DMS153 (cell line): Measurements from ENCODE around the gene KCTD8.

Experiments used
- DNase-seq: peaks from one replicate; lab custom pipeline; 2025; lab: John Stamatoyannopoulos, UW

The KCTD8 gene

DNA sequence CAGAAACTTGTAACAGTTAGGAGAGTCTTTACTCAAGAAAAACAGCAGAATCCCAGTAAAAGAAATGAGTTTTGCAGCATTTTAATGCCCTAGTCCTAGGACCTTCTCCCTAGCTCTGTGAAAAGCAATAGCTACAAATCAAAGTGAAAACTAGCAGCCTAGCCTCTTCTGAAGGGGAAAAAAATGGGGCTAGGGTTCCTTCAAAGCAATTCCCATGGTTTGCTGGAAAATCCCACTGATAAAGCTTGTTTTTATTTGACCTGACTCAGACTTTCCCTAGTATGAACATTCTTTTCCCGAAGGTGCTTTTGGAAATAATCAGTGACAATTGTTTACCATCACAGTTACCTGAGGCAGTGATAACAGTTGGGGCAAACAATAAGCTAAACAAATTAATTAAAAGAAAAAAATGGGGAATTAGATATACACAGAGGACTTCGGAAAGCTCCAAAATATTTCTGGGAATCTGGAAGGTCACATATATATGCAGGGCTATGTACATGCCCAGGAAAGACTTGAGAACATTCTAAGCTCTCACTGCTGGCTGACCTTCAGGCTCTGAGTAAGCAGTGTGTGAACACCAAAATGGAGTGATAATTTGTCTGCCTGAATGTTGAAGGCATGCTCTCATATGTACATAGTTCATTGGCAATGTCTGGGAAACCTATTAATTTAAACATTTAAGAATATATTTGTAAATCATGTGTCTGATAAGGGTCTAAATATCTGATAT, 285.9 kb downstream of the KCTD8 start:
- DNase-seq = no peak

DNA sequence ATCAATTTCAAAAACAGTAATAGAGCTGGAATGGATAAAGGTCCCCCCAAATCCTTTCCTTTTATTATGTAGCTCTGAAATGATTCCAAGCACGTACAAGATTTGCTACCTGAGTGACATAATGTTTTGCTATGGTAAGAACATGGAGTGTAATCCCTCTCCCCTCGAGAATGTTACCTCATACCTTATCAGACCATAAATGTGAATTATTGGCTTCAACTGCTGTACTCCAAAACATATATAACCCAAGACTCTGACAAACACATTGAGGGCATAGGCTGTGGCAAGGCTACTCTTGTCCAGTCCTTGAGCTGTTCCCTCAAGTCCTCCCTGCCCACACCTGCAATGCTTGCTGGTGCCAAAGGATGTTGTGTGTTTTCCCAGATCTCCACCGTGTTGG, 286.9 kb downstream of the KCTD8 start:
- DNase-seq = no peak

DNA sequence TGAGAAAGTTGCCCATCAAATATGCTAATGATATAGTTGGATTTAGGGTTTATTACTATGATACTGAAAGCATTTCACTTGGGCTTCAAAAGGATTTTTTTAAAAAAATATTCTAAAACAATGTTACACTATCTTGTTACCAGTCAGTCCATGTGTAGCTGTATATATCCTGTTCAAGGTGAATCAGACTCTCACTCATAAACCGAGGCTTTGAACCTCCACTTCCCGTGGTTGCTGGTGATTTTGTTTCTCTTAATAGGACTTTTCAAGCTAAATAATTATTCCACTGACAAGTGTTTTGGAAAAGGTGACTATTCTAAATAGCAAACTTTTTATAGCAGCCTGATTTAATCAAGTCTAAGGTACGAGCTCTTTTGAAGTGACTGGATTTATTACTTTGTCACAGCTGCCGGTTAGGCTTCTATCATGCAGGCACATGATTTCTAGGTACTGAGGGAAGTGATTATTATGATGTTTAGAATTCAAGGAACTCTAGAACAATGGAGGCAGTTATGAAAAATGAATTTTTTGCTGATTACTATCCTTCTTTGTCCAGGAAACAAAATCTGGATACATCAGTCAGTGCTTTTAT, 287.7 kb downstream of the KCTD8 start:
- DNase-seq = no peak

DNA sequence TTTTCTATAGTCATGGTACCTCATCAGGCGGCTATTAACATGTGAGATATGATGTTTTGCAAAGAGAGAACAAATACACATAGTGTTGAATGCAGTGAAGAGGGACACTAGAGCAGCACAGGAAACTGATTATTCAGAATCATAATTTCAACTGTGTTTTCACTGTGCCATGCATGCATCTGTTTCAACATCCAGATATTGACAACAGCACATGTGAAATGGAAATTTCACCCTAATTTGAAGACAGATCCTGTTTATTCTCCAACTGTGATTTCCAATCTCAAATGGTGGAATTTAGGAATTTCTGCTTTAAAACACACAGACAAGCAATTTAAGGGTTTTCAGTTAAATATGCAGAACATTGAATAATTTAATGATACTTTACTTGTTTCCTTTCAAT, 288.6 kb downstream of the KCTD8 start:
- no peak for DNase-seq

DNA sequence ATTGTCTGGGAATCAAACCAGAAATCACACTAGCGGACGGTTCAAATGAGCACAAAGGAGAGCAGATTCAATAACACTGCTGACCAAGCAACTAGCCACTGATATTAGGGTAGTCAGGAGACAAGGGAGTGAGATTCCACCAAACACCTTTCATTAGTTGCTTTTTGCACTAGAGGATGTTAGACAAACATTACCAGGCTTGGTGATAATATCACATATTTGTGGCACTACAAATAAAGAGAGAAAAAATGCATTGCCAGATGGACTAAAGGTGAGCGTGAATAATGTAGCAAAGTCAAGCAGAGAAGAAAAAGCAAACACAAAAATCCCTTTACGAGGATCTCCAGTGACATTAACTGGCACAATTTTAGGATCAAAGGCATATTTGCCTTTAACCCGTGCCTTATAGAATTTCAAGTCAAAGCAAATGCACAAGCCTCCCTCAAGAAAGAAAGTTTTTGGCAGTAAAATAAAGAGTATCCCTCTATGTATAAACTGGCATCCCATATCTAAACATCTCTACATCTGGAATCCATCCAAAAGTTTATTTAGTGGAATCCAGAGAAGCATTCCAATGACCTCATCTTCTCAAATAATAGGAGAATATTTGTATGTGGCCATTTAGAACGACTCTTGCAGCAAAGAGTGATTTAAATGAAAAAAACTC, 290.9 kb downstream of the KCTD8 start:
- DNase-seq = no peak

DNA sequence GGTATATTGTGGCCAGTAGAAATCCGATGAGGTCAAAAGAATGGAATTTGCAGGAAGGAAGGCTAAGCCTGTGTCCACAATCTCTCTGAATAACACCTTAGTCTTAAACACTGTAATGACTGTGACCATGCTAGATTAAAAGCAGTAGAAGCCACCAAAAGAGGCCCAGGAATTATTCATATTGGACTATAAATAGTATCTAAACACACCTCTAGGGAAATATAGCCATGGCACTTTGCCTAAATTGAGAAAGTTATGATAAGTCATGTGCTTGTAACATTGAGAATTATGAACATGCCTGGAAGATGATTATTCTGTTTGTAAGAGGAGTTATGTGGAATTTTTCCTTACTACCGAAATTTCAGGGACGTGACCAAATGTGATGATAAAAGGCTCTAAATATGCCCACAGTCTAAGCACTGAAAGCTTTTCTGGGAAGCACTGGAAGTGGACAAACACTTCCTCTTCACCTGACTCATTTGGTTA, 298.5 kb downstream of the KCTD8 start:
- DNase-seq = no peak

DNA sequence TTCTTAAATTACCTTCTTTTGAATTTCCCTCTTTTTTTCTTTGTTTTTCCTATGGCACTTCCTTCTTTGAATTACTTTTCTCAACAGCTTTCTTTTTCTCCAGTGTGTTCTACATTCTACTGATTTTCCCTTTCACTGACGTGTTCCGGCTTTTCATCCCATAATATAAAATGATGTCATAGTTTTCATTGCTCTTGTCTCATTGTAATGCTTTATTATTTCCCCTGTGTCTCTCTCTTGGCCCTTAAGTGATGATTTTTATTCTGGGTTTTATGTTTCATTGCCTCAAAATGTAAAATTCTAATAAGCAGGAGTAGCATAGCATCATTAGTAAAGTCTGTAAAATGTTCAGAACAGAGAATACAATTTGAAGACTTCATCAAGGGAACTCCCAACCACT, 299.3 kb downstream of the KCTD8 start:
- DNase-seq = no peak

DNA sequence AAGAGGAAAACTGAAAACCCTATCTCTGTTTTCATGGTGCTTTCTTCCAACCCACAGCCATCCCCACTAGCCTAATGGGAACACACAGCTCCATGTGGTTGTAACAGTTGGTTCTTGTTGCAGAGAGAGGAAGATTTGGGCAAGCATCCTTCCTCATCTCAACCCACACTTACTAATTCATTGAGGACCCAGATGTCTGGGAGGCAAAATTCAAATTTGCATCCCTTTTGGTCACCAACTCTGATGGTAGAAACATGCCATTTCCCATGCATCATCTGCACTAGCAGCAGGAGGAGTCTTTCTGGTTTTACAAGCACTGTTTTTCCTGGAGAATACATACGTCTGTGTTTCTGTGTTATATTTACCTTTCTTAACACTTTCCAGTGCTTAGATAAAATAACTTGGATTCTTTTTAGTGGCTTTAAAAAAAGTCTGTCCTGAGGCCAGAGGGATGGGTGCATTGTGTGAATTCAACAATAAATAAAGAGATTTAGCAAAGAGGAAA, 301.0 kb downstream of the KCTD8 start:
- no peak for DNase-seq

DNA sequence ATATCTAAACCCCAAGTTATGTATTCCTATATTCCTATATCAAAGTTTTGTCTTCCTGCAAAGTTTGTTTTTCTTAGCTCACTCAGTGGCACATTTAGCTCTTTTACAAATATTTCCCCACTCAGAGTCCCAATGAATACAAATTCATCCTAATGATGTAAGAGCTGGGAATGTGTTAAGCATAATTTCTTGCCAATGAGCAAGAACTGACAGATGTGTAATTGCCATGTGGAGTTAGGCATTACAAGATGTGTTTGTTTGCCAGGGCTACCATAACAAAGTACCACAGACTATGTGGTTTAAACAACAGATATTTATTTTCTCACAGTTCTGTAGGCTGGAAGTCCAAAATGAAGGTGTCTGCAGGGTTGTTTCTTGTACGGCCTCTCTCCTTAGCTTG, 302.1 kb downstream of the KCTD8 start:
- DNase-seq = no peak

DNA sequence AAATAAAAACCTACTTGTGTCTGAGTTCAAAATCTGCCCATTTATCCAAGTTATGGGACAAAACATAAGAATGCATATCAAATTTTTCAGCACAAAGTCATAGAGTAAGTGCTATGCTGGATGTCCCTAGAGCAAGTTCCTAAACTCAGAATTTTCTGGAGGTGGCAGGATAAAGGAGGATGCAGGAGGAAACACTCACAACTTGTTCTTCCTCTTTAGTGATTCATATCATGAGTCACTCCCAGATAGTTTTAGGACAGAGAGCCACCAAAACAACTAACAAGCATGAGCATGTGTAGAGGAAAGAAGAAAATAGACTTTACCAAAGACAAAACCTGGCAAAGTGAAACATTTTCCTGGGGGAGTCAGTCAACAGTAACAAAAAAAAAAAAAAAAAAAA, 302.7 kb downstream of the KCTD8 start:
- no peak for DNase-seq

DNA sequence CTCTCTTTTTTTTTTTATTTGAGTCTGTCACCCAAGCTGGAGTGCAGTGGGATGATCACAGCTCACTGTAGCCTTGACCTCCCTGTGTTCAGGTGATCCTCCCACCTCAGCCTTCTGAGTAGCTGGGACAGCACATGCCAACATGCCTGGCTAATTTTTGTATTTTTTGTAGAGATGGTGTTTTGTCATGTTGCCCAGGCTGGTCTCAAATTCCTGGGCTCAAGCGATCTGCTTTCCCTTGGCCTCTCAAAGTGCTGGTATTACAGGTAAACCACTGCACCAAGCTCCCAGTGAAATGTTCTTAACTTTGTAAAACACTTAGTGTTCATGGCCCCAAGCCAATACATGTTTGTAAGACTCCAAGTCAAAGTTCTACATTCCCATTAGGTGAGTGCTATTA, 316.1 kb downstream of the KCTD8 start:
- DNase-seq = no peak
